Measurements from ENCODE around the gene PAK4.
"Not testable (repeated sequence)": the region's sequence is repeated elsewhere in the genome, so short reads cannot be mapped to it uniquely, and the experiment has no call there.

PAK4 gene

GRCh38 chr19:39125554-39126311 lies at the start of gene PAK4:
Gene PAK4, plus strand, starts transcription at chr19:39125786. Its CDS starts 43,768 bp downstream, at chr19:39169554.
- peak; percentile 98 for DNase-seq

DNA sequence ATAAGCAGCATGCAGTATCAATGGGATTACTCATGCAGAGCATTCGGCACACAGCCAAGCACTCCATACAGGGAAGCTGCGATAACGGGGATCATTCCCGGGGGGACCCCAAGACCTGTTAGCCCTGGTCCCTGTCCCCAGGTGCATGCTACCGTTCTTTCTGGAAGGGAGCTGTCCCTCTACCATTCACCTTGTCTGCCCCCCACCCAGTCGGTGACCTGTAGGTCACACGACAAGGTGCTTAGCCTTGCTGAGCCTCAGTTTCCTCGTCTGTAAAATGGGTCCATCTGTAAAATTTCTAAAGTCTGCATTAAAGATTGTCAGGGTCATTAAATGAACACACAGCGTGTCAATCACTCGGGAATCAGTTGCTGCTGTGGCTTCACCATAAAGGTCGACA lies 48.3 kb upstream of the PAK4 start:
- DNase-seq = no peak

GRCh38 chr19:39078436-39079200 lies 47.0 kb upstream of the PAK4 start:
- DNase-seq = peak; percentile 54

GRCh38 chr19:39080431-39080830 lies 45.2 kb upstream of the PAK4 start:
- DNase-seq = no peak

GRCh38 chr19:39082167-39082566 lies 43.4 kb upstream of the PAK4 start:
- no peak for DNase-seq

GRCh38 chr19:39082745-39083598 lies 42.6 kb upstream of the PAK4 start:
- DNase-seq = no peak

DNA sequence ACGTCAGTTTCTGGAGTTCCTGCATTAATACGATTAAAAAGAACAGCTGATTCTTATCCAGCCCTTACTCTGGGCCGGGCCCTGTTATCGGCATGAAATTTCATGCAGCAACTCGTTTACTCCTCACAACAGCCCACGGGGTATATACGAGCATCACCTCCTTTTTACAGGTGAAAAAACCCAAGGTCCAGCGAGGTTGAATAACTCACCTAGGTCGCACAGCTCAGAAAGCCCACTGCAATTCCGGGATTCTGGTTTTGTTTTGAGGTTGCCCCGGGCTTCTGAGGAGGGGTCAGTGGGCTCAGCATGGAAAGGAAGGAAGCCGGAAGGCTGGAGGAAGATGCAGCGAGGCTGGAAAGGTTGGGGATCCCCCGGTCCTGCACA lies 42.0 kb upstream of the PAK4 start:
- DNase-seq = no peak

- DNase-seq = no peak
These were observed 41.4 kb upstream of the PAK4 start, which contains the start of gene ACP7 for GRCh38 chr19:39083983-39084731. Gene ACP7, plus strand, starts transcription at chr19:39084368. Its CDS starts 902 bp downstream, at chr19:39085270.

GRCh38 chr19:39084732-39085080 lies 40.9 kb upstream of the PAK4 start:
- no peak for DNase-seq

GRCh38 chr19:39085392-39085791 lies 40.2 kb upstream of the PAK4 start:
- DNase-seq = no peak

- no peak for DNase-seq
These were observed 39.2 kb upstream of the PAK4 start for GRCh38 chr19:39086386-39086785.

DNA sequence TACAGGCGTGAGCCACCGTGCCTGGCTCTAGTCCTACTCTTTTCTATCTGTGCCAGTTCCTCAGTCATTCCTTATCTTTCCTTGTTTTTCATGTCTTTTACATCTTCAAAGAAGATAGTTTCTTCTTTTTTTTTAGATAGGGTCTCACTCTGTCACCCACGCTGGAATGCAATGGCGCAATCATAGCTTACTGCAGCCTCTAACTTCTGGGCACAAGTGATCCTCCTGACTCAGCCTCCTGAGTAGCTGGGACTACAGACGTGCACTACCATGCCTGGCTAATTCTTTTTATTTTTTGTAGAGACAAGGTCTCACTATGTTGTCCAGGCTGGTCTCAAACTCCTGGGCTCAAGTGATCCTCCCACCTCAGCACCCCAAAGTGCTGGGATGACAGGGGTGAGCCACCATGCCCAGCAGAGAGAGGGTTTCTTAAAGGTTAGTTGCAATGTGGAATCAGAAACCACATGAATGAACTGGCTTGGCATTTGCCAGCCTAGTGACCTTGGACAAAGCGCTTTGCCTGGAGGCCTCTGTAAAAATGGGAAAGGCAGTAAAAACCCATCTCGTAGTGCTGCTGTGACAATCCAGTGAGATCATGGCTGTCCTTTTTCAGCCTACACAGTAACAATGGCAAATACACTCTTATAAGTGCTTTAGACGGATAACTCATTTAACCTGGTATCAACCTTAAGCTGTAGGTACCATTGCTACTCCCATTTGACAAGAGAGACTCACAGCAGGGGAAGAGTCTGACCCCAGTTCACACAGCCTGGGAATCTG lies 37.5 kb upstream of the PAK4 start:
- no peak for DNase-seq

- DNase-seq = not testable (repeated sequence)
These were observed 35.6 kb upstream of the PAK4 start for GRCh38 chr19:39090016-39090415.

- no peak for DNase-seq
These were observed 34.7 kb upstream of the PAK4 start for GRCh38 chr19:39090881-39091280.

GRCh38 chr19:39095799-39096540 lies 29.6 kb upstream of the PAK4 start:
- DNase-seq = not testable (repeated sequence)

GRCh38 chr19:39097299-39097698 lies 28.3 kb upstream of the PAK4 start:
- no peak for DNase-seq

DNA sequence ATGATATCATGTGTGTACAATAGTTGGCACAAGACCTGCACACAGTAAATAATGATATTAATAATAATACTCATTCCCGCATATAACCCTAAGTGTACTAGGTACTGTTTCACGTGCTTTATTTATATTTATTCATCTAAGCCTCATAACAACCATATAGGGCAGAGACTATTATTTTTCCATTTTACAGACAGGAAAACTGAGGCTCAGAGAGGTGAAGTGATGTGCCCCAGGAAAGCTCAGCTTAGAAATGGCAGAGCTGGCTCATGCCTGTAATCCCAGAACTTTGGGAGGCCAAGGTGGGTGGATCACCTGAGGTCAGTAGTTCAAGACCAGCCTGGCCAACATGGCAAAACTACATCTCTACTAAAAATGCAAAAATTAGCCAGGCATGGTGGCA lies 27.9 kb upstream of the PAK4 start:
- DNase-seq = no peak

- no peak for DNase-seq
These were observed 27.0 kb upstream of the PAK4 start for GRCh38 chr19:39098365-39099269.

- no peak for DNase-seq
These were observed 26.2 kb upstream of the PAK4 start for GRCh38 chr19:39099341-39099740.
